K562 (cell line): ENCODE measurements around the gene MPI. TPM values are rescaled to one million over a fixed set of nuclear protein-coding genes. Genes with fewer than 3 reads are reported as not detected.

Experiments used
- CHAMP1 ChIP-seq: fragments of 450-650 bp; IDR thresholded peaks from 2 replicates; pipeline ENCODE4 v1.6.1; 2016; ENCODE audit warnings: mild to moderate bottlenecking
- CTCFL ChIP-seq: IDR thresholded peaks from 2 replicates; pipeline ENCODE4 v1.6.1; 2011; ENCODE audit warnings: borderline replicate concordance, low read depth, mild to moderate bottlenecking, moderate library complexity, low read length; ENCODE audit not compliant: insufficient read depth, poor library complexity, severe bottlenecking
- ELF1 ChIP-seq: fragments of 200-800 bp; sonication (Bioruptor generic); IDR thresholded peaks from 2 replicates; pipeline ENCODE4 v1.6.1; 2016; ENCODE audit warnings: missing genetic modification characterization, missing compliant biosample characterization
- IRF2 ChIP-seq: sonication (generic); formaldehyde crosslinking; IDR thresholded peaks from 2 replicates; pipeline ENCODE4 v1.8.1; 2022; ENCODE audit warnings: mild to moderate bottlenecking, missing genetic modification reagents
- MED1 ChIP-seq: sonication (generic); formaldehyde crosslinking; IDR thresholded peaks from 2 replicates; pipeline ENCODE4 v1.8.1; 2023; ENCODE audit warnings: missing genetic modification reagents, borderline replicate concordance
- MLLT1 ChIP-seq, 2 experiments: fragments of 450-650 bp; IDR thresholded peaks; 2 replicates each; pipeline ENCODE4 v1.6.1; 2016
- NFE2L1 ChIP-seq: fragments of 450-650 bp; IDR thresholded peaks from 2 replicates; pipeline ENCODE4 v1.6.1; 2016; ENCODE audit warnings: missing genetic modification characterization, low read depth, mild to moderate bottlenecking, missing compliant biosample characterization, moderate library complexity, borderline replicate concordance
- RNF2 ChIP-seq: sonication (generic); IDR thresholded peaks from 2 replicates; pipeline ENCODE4 v1.6.1; 2016
- SUPT5H ChIP-seq: fragments of 450-650 bp; IDR thresholded peaks from 2 replicates; pipeline ENCODE4 v1.6.1; 2016
- TAF1 ChIP-seq: IDR thresholded peaks from 2 replicates; pipeline ENCODE4 v1.6.1; 2011; ENCODE audit warnings: mild to moderate bottlenecking, low read length, moderate library complexity; ENCODE audit not compliant: insufficient read depth, control insufficient read depth, severe bottlenecking; ENCODE audit errors: extremely low read depth
- TAF7 ChIP-seq: fragments of 450-650 bp; IDR thresholded peaks from 2 replicates; pipeline ENCODE4 v1.6.1; 2016; ENCODE audit warnings: missing genetic modification characterization, missing compliant biosample characterization
- TRIM25 ChIP-seq: fragments of 450-650 bp; IDR thresholded peaks from 2 replicates; pipeline ENCODE4 v1.7.0; 2016; ENCODE audit warnings: borderline replicate concordance
- ZNF561 ChIP-seq: fragments of 450-650 bp; formaldehyde crosslinking; conservative IDR thresholded peaks from 2 replicates; pipeline ENCODE4 v1.4.0; 2020; ENCODE audit warnings: mild to moderate bottlenecking, moderate library complexity
- ZNF75A ChIP-seq: fragments of 450-650 bp; formaldehyde crosslinking; IDR thresholded peaks from 2 replicates; pipeline ENCODE4 v1.4.0; 2020; ENCODE audit warnings: mild to moderate bottlenecking
- polyA plus RNA-seq, 8 experiments: library from polyadenylated mRNA; depleted of rRNA in 4 of 8; stranded (reverse) in 5 of 8; unstranded in 3 of 8; fragments of >200 nt; fragmentation: Nextera tagmentation in 2 of 8; fragmentation: Illumina TruSeq in 1 of 8; extraction: Ambion mirVana in 2 of 8; extraction: Trizol in 1 of 8; gene quantifications; 2 replicates each; pipeline versions ENCODE4 v1.2.1 to v1.2.3, GENCODE V29; 2011 to 2014; ENCODE audit warnings: inconsistent platforms in 1 of 8, missing spikeins in 1 of 8
- total RNA-seq, 7 experiments: library from RNA; depleted of rRNA in 6 of 7; stranded (reverse); fragments of >200 nt in 6 of 7; fragmentation: Illumina TruSeq in 2 of 7; extraction: Trizol in 2 of 7; gene quantifications; 2 replicates each; pipeline versions ENCODE4 v1.2.1 to v1.2.3, GENCODE V29; 2011 to 2021; ENCODE audit warnings: low replicate concordance in 1 of 7

The MPI gene
- total and polyA plus RNA-seq, 9 of the 15 experiments (the other 6 are each of a cell fraction or from before 2014, with no cell fraction given): 30.7 to 105 (median 40.5) TPM

DNA sequence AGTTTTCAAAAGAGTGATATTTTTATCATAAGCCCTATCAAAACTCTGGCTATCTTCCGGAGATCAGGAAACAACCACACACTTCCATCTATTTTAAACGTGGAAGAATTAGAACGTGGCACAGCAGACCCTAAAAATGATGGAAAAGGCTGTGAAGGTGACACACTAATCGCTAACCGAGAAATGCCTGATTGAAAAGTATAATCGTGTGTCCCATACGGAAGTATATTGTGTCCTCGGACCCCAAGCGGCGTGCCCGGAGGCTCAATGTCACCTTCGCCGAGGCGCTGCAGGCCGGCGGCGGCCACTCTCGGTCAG is 47.4 kb downstream of the MPI start (continued):
- TF ChIP-seq TRIM25 (no peak), CHAMP1 (no peak), RNF2 (0 out of 2 replicates have a peak, but pooled peaks have one; percentile 14), MED1 (CRISPR knock-in tag) (no peak), MLLT1 (IDR thresholded peaks at IDR 0.05) (no peak), SUPT5H (no peak), CTCFL (peak; percentile 16), NFE2L1 (no peak), ELF1 (peak; percentile 57; the same call in 1 of the 2 replicates), ZNF75A (CRISPR knock-in tag) (no peak), ZNF561 (CRISPR knock-in tag) (no peak), IRF2 (no peak), TAF7 (tag) (no peak), TAF1 (no peak)
- TF ChIP-seq, all 486 proteins: peak for 15
